HG03469 (cell line): ENCODE results near the gene MAMSTR.
"Not testable (repeated sequence)": the region's sequence is repeated elsewhere in the genome, so short reads cannot be mapped to it uniquely, and the experiment has no call there.

ENCODE experiments used
- ATAC-seq: cut with Tn5 transposase; IDR thresholded peaks from one replicate; pipeline ENCODE4 v1.9.1; 2021; ENCODE audit warnings: mild to moderate bottlenecking, moderate library complexity, moderate number of reproducible peaks; ENCODE audit not compliant: unreplicated experiment

Gene MAMSTR

GRCh38 chr19:48719263-48720171 is at the start of gene MAMSTR:
TSS of gene MAMSTR (minus strand) at chr19:48719725. CDS start at chr19:48719031, 694 bp downstream.
- ATAC-seq = no peak

- ATAC-seq = no peak
Observed at GRCh38 chr19:48768994-48769713, 49.6 kb upstream of the MAMSTR start.

GRCh38 chr19:48768171-48768753 is 48.7 kb upstream of the MAMSTR start:
- ATAC-seq = not testable (repeated sequence)

- ATAC-seq = not testable (repeated sequence)
Observed at GRCh38 chr19:48765816-48766215, 46.3 kb upstream of the MAMSTR start.

GRCh38 chr19:48760504-48761205 is 41.1 kb upstream of the MAMSTR start:
- ATAC-seq = no peak

- no peak for ATAC-seq
Observed at GRCh38 chr19:48757741-48758144, 38.2 kb upstream of the MAMSTR start.

GRCh38 chr19:48757089-48757675 is 37.7 kb upstream of the MAMSTR start:
- no peak for ATAC-seq

- ATAC-seq = no peak
Observed at GRCh38 chr19:48756686-48757085, 37.2 kb upstream of the MAMSTR start.

- no peak for ATAC-seq
Observed at GRCh38 chr19:48756212-48756611, 36.7 kb upstream of the MAMSTR start.

- no peak for ATAC-seq
Observed at GRCh38 chr19:48755787-48756186, 36.3 kb upstream of the MAMSTR start.

- ATAC-seq = no peak
Observed at GRCh38 chr19:48755084-48755641, 35.6 kb upstream of the MAMSTR start, which contains the start of gene FGF21. TSS of gene FGF21 (plus strand) at chr19:48755524. CDS start at chr19:48756237, 713 bp downstream.

GRCh38 chr19:48752496-48753365 is 33.2 kb upstream of the MAMSTR start, which contains the start of gene FUT1:
TSS of gene FUT1 (minus strand) at chr19:48752641. CDS start at chr19:48751281, 1,360 bp downstream.
- no peak for ATAC-seq

GRCh38 chr19:48751845-48752495 is 32.4 kb upstream of the MAMSTR start:
- ATAC-seq = no peak

- no peak for ATAC-seq
Observed at GRCh38 chr19:48750771-48751504, 31.4 kb upstream of the MAMSTR start.

- ATAC-seq = no peak
Observed at GRCh38 chr19:48750351-48750750, 30.8 kb upstream of the MAMSTR start.

- ATAC-seq = no peak
Observed at GRCh38 chr19:48749571-48750198, 30.2 kb upstream of the MAMSTR start.
